Sigmoid colon (tissue), 4 donors: Measurements from ENCODE around the gene SEC11A.

Experiments
- CTCF ChIP-seq, 4 experiments: fragments of 450-650 bp in 3 of 4; fragments of 200-600 bp in 1 of 4; IDR thresholded peaks; one replicate each; pipeline ENCODE4 v1.5.1; 2016 to 2019; ENCODE audit warnings: antibody characterized with exemption in 4 of 4, mild to moderate bottlenecking in 3 of 4, moderate library complexity in 2 of 4
- POLR2A ChIP-seq, 2 donors: fragments of 450-650 bp; IDR thresholded peaks; one replicate each; pipeline ENCODE4 v1.6.1; 2016; ENCODE audit warnings: antibody characterized with exemption in 2 of 2, mild to moderate bottlenecking in 2 of 2, moderate library complexity in 2 of 2
- POLR2AphosphoS5 ChIP-seq, 4 donors: sonication (generic); formaldehyde crosslinking; IDR thresholded peaks; one replicate each; pipeline ENCODE4 v1.6.1; 2017; ENCODE audit warnings: antibody characterized with exemption in 4 of 4

GRCh38 chr15:84625123-84625522 is 90.8 kb downstream of the SEC11A start:
- TF ChIP-seq CTCF (IDR thresholded peaks at IDR 0.05) (no peak), POLR2A (IDR thresholded peaks at IDR 0.05) (no peak), POLR2AphosphoS5 (IDR thresholded peaks at IDR 0.05) (no peak)
